GM18505 (cell line): Measurements from ENCODE around the gene ERMARD.

ENCODE experiments used
- ATAC-seq: cut with Tn5 transposase; IDR thresholded peaks from one replicate; pipeline ENCODE4 v1.9.1; 2021; ENCODE audit not compliant: unreplicated experiment
- POLR2A ChIP-seq: IDR thresholded peaks from 4 replicates; pipeline ENCODE4 v1.6.1; 2011; ENCODE audit warnings: borderline replicate concordance; ENCODE audit not compliant: insufficient read depth, insufficient read length; ENCODE audit errors: extremely low read depth

Gene ERMARD

GRCh38 chr6:169824848-169825557, 73.6 kb downstream of the ERMARD start:
- TF ChIP-seq POLR2A = no peak
- no peak for ATAC-seq

- TF ChIP-seq POLR2A = no peak
- ATAC-seq = no peak
Observed at GRCh38 chr6:169825558-169826225, 74.3 kb downstream of the ERMARD start.

GRCh38 chr6:169826697-169827096, 75.3 kb downstream of the ERMARD start:
- no peak for ATAC-seq
- no peak for TF ChIP-seq POLR2A

GRCh38 chr6:169827290-169827717, 75.9 kb downstream of the ERMARD start:
- no peak for ATAC-seq
- no peak for TF ChIP-seq POLR2A

- TF ChIP-seq POLR2A = no peak
- ATAC-seq = no peak
Observed at GRCh38 chr6:169828176-169828575, 76.8 kb downstream of the ERMARD start.

GRCh38 chr6:169829786-169830185, 78.4 kb downstream of the ERMARD start:
- no peak for TF ChIP-seq POLR2A
- no peak for ATAC-seq

GRCh38 chr6:169830876-169831275, 79.5 kb downstream of the ERMARD start:
- ATAC-seq = no peak
- no peak for TF ChIP-seq POLR2A
